Uterus (tissue), 2 donors: ENCODE data around the gene MRPL46.

Experiments
- POLR2A ChIP-seq, 2 donors: fragments of 450-650 bp; IDR thresholded peaks; one replicate each; pipeline ENCODE4 v1.6.1; 2016; ENCODE audit warnings: antibody characterized with exemption in 2 of 2, mild to moderate bottlenecking in 1 of 2, moderate library complexity in 1 of 2
- TF ChIP-seq, protein P1 (sequence below), 4 experiments: fragments of 200-600 bp in 2 of 4; fragments of 450-650 bp in 2 of 4; sonication (generic) in 2 of 4; IDR thresholded peaks; one replicate each; pipeline ENCODE4 v1.5.1; 2016 to 2019; ENCODE audit warnings: antibody characterized with exemption in 4 of 4, mild to moderate bottlenecking in 2 of 4, moderate library complexity in 1 of 4

DNA sequence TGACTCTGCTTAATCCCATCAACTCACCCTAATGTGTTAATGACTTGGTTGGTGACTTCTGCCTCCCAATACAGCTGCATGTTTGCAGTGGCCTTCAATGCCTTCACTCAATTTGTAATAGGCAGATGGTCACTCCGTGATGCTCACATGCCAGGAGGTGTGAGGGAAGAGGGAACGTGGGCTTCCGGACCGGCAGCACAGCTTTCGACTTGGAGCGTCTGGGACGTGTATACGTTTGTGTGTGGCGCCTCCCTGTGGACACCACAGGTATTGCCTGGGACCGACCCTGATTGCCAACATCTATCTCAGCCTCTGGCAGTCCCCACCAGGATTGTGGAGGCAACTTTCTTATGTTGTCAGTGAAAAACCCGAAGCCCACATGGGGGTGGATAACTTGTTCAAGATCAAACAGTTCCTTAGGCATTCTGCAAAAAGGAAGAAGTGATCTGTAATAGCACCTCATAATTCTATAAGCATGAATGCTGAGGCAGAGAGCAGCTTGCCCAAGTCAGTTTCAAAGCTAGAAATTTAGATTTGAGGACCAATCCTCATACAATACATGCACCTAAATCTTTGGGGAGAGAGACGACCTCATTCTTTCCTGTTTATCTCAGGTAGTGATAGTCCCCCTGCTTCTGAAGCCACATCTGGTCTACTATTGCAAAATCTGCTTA lies 16.9 kb downstream of the MRPL46 start:
- TF ChIP-seq, protein P1, sequence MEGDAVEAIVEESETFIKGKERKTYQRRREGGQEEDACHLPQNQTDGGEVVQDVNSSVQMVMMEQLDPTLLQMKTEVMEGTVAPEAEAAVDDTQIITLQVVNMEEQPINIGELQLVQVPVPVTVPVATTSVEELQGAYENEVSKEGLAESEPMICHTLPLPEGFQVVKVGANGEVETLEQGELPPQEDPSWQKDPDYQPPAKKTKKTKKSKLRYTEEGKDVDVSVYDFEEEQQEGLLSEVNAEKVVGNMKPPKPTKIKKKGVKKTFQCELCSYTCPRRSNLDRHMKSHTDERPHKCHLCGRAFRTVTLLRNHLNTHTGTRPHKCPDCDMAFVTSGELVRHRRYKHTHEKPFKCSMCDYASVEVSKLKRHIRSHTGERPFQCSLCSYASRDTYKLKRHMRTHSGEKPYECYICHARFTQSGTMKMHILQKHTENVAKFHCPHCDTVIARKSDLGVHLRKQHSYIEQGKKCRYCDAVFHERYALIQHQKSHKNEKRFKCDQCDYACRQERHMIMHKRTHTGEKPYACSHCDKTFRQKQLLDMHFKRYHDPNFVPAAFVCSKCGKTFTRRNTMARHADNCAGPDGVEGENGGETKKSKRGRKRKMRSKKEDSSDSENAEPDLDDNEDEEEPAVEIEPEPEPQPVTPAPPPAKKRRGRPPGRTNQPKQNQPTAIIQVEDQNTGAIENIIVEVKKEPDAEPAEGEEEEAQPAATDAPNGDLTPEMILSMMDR (IDR thresholded peaks at IDR 0.05) = peak; percentile 33 to 48 (median 36)
- no peak for TF ChIP-seq POLR2A (IDR thresholded peaks at IDR 0.05)
